ENCODE results near the gene CIDEC. TPM values are rescaled to one million over a fixed set of nuclear protein-coding genes. Genes with fewer than 3 reads are reported as not detected.

CIDEC gene
- polyA plus RNA-seq, 2 of the 4 experiments (the other 2 are of a cell fraction), result 3.3 to 6.3 TPM

DNA sequence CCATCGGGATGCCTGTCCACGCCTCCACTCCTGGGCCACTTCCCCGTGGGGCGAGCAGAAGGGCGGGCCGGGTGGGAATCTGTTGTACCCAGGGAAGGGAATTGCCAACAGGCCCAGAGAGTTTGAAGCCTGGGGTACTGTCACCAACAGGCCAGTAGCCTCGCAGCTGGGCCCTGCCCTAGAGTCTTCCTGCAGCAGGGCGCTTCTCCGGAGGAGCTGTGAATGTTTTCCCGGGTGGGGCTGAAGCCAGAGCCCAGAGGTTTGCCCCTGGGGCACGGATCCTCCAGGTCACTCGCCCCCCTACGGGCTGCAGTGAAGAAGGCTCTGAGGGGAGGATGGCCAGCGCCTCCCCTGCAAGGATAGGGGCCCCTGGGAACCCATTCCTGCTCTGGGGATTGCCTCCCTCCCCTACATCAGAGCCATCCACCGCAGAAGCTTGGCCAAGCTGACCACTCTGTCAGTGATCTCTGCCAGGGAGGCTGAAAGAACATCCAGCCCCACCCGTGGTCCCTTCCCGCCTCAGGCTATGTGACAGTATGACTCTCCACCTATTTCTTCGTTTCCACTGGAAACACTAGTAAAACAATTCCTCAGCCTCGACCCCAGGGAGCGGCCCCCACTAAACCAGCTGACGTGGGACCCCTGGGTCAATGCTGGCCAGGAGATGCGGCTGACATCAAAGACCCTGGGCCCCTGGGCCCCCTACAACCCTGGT lies 16.8 kb downstream of the CIDEC start:
- DNase-seq (ENCODE audit: low read depth in 1 of 2, low spot score in 1 of 2) (no peak), FAIRE-seq (no peak), ATAC-seq (peak; percentile 18 to 21)
- ChIA-PET CTCF (interaction anchor here (1.1 to 3.6 kb wide), 2 partner anchors 71 to 83 kb away, joined by 3 to 18 read pairs; no protein-coding TSS in a partner anchor), POLR2A (interaction anchor here (2.3 kb wide), 1 partner anchor 70 kb away, joined by 7 read pairs; the partner anchor contains the start of gene CRELD1)
- Histone ChIP-seq H3K4me1 (peaks cover 26% of the 10 kb centered on the region), H3K27ac (peak overlapping the region; percentile 72 to 85; a peak in 5 of 6 replicates), H3K9me3 (no peaks in the 10 kb centered on the region), H3K4me2 (peak overlapping the region; percentile 59), H3K4me3 (peak overlapping the region; percentile 26; the same call in 1 of the 3 replicates)
- TF ChIP-seq FOSL2 (IDR thresholded peaks at IDR 0.05) (no peak), FOSL2 (CRISPR knock-in tag; IDR thresholded peaks at IDR 0.05) (no peak)
- WGBS (ENCODE audit: missing lambda C conversion rate), result 81% methylated on average over 15 of the region's 22 CpGs

DNA sequence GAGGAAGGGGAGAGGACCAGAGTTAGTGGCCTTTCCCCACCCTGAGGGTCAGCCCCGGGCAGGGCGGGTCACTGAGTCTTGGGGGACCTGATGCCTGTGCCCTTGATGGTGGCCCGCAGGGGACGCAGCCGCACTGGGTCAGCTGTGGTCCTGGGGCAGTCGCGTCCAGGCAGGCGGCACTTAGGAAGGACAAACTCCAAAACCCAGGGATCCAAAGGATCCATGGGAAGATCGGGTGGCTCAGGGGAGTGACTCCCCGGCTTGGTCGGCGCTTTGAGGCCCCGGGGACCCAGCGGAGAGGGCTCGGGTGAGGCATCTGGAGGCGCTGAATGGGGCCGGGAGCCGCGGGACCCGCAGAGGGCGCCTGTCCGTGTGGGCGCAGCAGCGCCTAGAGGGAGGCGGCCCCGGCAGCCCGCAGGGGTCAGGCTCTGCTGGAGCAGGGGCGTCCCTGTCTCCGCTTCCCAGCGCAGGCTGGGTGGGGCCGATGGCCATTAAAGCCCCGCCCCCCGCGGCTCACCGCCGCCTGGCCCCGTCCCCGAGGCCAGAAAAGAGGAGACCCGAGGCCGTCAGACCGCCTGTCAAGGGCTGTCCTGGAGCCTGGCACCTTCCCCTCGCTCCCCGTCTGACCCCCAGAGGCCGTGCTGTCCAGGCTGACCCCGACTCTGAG lies 17.5 kb downstream of the CIDEC start:
- peak overlapping the region; percentile 26; the same call in 1 of the 3 replicates for H3K4me3 ChIP-seq
- DNase-seq (ENCODE audit: low read depth in 1 of 2, low spot score in 1 of 2), result peak; percentile 36 to 53
- H3K9me3 ChIP-seq, result no peaks in the 10 kb centered on the region
- peak overlapping the region; percentile 59 for H3K4me2 ChIP-seq
- 64% methylated on average over 25 of the region's 45 CpGs for WGBS (ENCODE audit: missing lambda C conversion rate)
- peak; percentile 68 to 88 for ATAC-seq
- peak overlapping the region; percentile 72 to 85; a peak in 5 of 6 replicates for H3K27ac ChIP-seq
- ChIA-PET CTCF (interaction anchor here (1.1 kb wide), 1 partner anchor 72 kb away, joined by 3 read pairs; no protein-coding TSS in a partner anchor), POLR2A (interaction anchor here (2.3 kb wide), 1 partner anchor 70 kb away, joined by 7 read pairs; the partner anchor contains the start of gene CRELD1)
- no peak for FAIRE-seq
- H3K4me1 ChIP-seq, result peaks cover 26% of the 10 kb centered on the region
- TF ChIP-seq RAD21 (conservative IDR thresholded peaks at IDR 0.05 in 1 of 2, IDR thresholded peaks at IDR 0.05 in 1 of 2) (peak; percentile 18 to 31; a peak in 1 of 5 replicates), CBX2 (IDR thresholded peaks at IDR 0.05; ENCODE audit: borderline replicate concordance, low read depth) (no peak), SMC3 (IDR thresholded peaks at IDR 0.05) (peak; percentile 50)
- TF ChIP-seq, protein P1, sequence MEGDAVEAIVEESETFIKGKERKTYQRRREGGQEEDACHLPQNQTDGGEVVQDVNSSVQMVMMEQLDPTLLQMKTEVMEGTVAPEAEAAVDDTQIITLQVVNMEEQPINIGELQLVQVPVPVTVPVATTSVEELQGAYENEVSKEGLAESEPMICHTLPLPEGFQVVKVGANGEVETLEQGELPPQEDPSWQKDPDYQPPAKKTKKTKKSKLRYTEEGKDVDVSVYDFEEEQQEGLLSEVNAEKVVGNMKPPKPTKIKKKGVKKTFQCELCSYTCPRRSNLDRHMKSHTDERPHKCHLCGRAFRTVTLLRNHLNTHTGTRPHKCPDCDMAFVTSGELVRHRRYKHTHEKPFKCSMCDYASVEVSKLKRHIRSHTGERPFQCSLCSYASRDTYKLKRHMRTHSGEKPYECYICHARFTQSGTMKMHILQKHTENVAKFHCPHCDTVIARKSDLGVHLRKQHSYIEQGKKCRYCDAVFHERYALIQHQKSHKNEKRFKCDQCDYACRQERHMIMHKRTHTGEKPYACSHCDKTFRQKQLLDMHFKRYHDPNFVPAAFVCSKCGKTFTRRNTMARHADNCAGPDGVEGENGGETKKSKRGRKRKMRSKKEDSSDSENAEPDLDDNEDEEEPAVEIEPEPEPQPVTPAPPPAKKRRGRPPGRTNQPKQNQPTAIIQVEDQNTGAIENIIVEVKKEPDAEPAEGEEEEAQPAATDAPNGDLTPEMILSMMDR (IDR thresholded peaks at IDR 0.05), result peak; percentile 28; the same call in 2 of the 3 replicates

DNA sequence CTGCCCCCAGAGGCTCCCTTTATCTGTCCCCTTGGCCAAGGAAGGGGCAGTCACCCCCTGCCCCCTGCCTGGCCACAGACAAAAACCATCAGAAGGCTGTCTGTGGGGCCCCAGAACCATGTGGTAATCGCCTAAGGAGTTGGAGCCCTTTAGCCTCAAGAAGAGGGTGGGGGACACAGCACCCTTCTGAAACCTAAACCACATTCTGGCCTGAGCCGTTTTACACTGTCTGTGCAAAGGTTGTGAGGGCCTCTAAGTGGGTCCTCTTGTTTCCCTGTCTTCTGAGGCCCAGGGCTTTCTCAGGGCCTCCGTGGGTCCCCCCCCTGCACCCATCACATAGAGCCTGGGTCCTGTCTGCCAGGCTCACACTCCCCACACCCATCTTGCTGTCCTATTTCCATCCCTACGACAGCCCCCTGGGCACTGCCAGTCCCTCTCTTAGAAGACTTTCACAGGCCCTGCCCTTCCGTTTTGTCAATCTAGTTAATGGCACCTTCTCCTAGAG lies 18.4 kb downstream of the CIDEC start:
- no peak overlapping the region for H3K4me2 ChIP-seq
- peak overlapping the region; percentile 72 to 85; a peak in 5 of 6 replicates for H3K27ac ChIP-seq
- ChIA-PET CTCF (interaction anchor here (0.5 to 1.8 kb wide), 5 partner anchors 13 to 155 kb away, joined by 3 to 5 read pairs (median 3); no protein-coding TSS in a partner anchor), POLR2A (interaction anchor here (0.6 kb wide), 1 partner anchor 64 kb away, joined by 4 read pairs; no protein-coding TSS in a partner anchor)
- H3K9me3 ChIP-seq, result no peaks in the 10 kb centered on the region
- ATAC-seq, result no peak
- H3K4me1 ChIP-seq, result peaks cover 26% of the 10 kb centered on the region
- H3K4me3 ChIP-seq, result no peak overlapping the region
- WGBS (ENCODE audit: missing lambda C conversion rate), result 81% methylated on average over 5 of the region's 5 CpGs
- DNase-seq (ENCODE audit: low read depth in 1 of 2, low spot score in 1 of 2), result no peak
- no peak for FAIRE-seq
- TF ChIP-seq EHMT2 (IDR thresholded peaks at IDR 0.05; ENCODE audit: low read depth) (no peak), EHF (CRISPR knock-in tag; IDR thresholded peaks at IDR 0.05) (no peak), KDM1A (IDR thresholded peaks at IDR 0.05; ENCODE audit: low read depth) (no peak), RCOR1 (IDR thresholded peaks at IDR 0.05; ENCODE audit: low read depth, low read length) (no peak), MAZ (IDR thresholded peaks at IDR 0.05; ENCODE audit: borderline replicate concordance, low read depth, low read length) (no peak), HEYL (CRISPR knock-in tag; IDR thresholded peaks at IDR 0.05) (no peak), CEBPB (IDR thresholded peaks at IDR 0.05) (no peak), HOXA7 (CRISPR knock-in tag; IDR thresholded peaks at IDR 0.05) (no peak), TFCP2L1 (CRISPR knock-in tag; IDR thresholded peaks at IDR 0.05) (no peak), SREBF2 (IDR thresholded peaks at IDR 0.05) (no peak), CBX2 (IDR thresholded peaks at IDR 0.05; ENCODE audit: borderline replicate concordance, low read depth) (no peak), POLR2A (IDR thresholded peaks at IDR 0.05; ENCODE audit: low read length) (no peak)
- TF ChIP-seq, protein P2, sequence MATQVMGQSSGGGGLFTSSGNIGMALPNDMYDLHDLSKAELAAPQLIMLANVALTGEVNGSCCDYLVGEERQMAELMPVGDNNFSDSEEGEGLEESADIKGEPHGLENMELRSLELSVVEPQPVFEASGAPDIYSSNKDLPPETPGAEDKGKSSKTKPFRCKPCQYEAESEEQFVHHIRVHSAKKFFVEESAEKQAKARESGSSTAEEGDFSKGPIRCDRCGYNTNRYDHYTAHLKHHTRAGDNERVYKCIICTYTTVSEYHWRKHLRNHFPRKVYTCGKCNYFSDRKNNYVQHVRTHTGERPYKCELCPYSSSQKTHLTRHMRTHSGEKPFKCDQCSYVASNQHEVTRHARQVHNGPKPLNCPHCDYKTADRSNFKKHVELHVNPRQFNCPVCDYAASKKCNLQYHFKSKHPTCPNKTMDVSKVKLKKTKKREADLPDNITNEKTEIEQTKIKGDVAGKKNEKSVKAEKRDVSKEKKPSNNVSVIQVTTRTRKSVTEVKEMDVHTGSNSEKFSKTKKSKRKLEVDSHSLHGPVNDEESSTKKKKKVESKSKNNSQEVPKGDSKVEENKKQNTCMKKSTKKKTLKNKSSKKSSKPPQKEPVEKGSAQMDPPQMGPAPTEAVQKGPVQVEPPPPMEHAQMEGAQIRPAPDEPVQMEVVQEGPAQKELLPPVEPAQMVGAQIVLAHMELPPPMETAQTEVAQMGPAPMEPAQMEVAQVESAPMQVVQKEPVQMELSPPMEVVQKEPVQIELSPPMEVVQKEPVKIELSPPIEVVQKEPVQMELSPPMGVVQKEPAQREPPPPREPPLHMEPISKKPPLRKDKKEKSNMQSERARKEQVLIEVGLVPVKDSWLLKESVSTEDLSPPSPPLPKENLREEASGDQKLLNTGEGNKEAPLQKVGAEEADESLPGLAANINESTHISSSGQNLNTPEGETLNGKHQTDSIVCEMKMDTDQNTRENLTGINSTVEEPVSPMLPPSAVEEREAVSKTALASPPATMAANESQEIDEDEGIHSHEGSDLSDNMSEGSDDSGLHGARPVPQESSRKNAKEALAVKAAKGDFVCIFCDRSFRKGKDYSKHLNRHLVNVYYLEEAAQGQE (IDR thresholded peaks at IDR 0.05), result no peak
- TF ChIP-seq, protein P3, sequence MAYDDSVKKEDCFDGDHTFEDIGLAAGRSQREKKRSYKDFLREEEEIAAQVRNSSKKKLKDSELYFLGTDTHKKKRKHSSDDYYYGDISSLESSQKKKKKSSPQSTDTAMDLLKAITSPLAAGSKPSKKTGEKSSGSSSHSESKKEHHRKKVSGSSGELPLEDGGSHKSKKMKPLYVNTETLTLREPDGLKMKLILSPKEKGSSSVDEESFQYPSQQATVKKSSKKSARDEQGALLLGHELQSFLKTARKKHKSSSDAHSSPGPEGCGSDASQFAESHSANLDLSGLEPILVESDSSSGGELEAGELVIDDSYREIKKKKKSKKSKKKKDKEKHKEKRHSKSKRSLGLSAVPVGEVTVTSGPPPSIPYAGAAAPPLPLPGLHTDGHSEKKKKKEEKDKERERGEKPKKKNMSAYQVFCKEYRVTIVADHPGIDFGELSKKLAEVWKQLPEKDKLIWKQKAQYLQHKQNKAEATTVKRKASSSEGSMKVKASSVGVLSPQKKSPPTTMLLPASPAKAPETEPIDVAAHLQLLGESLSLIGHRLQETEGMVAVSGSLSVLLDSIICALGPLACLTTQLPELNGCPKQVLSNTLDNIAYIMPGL (CRISPR knock-in tag; IDR thresholded peaks at IDR 0.05; ENCODE audit: borderline replicate concordance), result no peak
- TF ChIP-seq, protein P4, sequence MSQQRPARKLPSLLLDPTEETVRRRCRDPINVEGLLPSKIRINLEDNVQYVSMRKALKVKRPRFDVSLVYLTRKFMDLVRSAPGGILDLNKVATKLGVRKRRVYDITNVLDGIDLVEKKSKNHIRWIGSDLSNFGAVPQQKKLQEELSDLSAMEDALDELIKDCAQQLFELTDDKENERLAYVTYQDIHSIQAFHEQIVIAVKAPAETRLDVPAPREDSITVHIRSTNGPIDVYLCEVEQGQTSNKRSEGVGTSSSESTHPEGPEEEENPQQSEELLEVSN (IDR thresholded peaks at IDR 0.05; ENCODE audit: borderline replicate concordance, low read depth), result no peak
- TF ChIP-seq, protein P5, sequence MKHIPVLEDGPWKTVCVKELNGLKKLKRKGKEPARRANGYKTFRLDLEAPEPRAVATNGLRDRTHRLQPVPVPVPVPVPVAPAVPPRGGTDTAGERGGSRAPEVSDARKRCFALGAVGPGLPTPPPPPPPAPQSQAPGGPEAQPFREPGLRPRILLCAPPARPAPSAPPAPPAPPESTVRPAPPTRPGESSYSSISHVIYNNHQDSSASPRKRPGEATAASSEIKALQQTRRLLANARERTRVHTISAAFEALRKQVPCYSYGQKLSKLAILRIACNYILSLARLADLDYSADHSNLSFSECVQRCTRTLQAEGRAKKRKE (CRISPR knock-in tag; IDR thresholded peaks at IDR 0.05; ENCODE audit: low read depth), result no peak
